ENCODE data around the gene RICTOR.

Gene RICTOR

DNA sequence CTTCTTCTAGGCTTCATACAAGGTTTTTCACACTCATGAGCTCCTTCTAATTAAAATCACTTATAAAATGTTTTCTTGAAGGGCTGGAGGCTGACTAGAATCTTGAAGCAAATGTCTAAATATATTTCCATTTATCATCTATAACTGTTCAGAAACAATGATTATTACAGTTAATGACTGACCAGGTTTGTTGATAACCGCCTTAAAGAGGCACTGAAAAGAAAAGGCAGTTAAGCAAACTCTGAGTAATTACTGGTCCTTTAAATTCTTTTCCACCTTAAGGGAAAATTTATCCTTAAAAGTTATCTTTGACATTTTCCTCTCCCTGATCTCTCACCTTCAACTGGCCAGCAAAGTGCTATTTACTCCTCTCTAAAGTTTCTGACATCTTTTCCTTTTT is 43.2 kb downstream of the RICTOR start:
- no peak overlapping the region for H3K4me3 ChIP-seq (ENCODE audit: low read depth, low read length)
- no peak for TF ChIP-seq CTCF (IDR thresholded peaks at IDR 0.05; ENCODE audit: low read depth, low read length)

DNA sequence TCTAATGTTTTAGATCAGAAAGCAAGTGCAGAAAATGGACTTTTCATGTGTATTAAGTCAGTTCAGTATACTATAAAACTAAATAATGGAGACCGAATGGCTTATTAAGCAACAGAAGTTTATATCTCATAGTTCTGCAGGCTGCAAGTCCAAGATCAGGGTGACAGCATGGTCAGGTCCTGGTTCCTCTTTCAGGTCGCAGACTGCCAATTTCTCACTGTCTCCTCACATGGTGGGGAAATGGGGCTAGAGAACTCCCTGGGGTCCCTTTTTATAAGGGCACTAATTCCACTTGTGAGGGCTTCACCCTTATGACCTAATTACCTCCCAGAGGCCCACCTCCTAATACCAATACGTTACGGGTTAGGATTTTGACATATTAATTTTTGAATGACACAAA is 48.7 kb downstream of the RICTOR start:
- H3K4me3 ChIP-seq (ENCODE audit: low read depth, low read length) = no peak overlapping the region

DNA sequence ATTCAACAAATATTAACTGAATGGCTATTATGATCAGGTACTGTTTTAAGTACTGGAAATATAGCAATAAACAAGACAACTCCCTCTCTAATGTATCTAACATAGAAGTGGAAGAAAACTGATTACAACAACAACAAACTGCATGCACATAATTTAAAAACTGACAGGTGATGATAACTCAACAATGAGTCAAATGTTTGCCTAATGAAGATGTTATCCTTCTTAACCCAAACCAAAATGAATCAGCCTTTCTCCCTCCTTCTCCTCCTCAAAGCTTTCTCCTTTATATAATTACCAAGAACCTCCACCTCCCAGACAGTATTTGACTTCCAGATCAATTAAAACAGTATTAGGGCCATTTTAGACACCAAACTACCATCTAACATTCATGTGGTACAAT is 49.3 kb downstream of the RICTOR start:
- TF ChIP-seq CTCF (IDR thresholded peaks at IDR 0.05; ENCODE audit: low read depth, low read length) = no peak
- no peak overlapping the region for H3K4me3 ChIP-seq (ENCODE audit: low read depth, low read length)

More for the DNA sequence above, 48.7 kb downstream of the RICTOR start:
- no peak for TF ChIP-seq CTCF (IDR thresholded peaks at IDR 0.05; ENCODE audit: low read depth, low read length)

DNA sequence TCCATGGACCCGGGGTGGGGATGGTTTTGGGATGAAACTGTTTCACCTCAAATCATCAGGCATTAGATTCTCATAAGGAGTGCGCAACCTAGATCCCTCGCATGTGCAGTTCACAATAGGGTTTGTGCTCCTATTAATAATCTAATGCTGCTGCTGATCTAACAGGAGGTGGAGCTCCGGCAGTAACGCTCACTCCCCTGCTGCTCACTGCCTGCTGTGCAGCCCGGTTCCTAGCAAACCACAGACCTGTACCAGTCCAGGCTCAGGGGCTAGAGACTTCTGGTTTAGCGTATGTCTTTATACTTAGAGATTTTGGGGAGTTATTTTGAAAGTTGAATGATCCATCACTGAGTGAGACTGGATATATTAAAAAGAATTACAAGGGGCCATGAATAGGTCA is 50.2 kb downstream of the RICTOR start:
- H3K4me3 ChIP-seq (ENCODE audit: low read depth, low read length) = no peak overlapping the region
- no peak for TF ChIP-seq CTCF (IDR thresholded peaks at IDR 0.05; ENCODE audit: low read depth, low read length)

DNA sequence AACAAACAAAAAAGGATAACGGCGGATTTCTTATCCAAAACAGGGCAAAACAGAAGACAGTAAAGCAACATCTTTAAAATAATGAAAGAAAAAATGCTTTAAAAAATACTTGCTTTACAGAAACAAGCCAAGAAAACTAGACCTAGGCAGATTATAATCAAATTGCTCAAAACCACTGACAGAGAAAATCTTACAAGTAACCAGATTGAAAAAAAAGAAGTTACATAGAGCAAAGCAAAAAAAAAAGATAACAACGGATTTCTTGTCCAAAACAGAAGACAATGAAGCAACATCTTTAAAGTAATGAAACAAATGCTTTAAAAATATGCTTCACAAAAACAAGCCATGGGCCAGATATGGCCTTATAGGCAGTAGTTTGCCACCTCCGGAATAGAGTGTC is 51.1 kb downstream of the RICTOR start:
- no peak overlapping the region for H3K4me3 ChIP-seq (ENCODE audit: low read depth, low read length)
- no peak for TF ChIP-seq CTCF (IDR thresholded peaks at IDR 0.05; ENCODE audit: low read depth, low read length)

GRCh38 chr5:39022151-39022550 is 52.0 kb downstream of the RICTOR start:
- H3K4me3 ChIP-seq (ENCODE audit: low read depth, low read length) = no peak overlapping the region
- no peak for TF ChIP-seq CTCF (IDR thresholded peaks at IDR 0.05; ENCODE audit: low read depth, low read length)

GRCh38 chr5:39021413-39021812 is 52.8 kb downstream of the RICTOR start:
- TF ChIP-seq CTCF (IDR thresholded peaks at IDR 0.05; ENCODE audit: low read depth, low read length) = no peak
- no peak overlapping the region for H3K4me3 ChIP-seq (ENCODE audit: low read depth, low read length)
